Renal cortical epithelial cell (primary cell): ENCODE measurements around the gene SLC41A3. TPM values are rescaled to one million over a fixed set of nuclear protein-coding genes. Genes with fewer than 3 reads are reported as not detected.

ENCODE experiments used
- DNase-seq: peaks from one replicate; pipeline ENCODE4 v3.0.0-alpha.2; 2011; ENCODE audit warnings: low read depth
- total RNA-seq: library from RNA; depleted of rRNA; stranded (reverse); fragments of >200 nt; gene quantifications from 2 replicates; pipeline ENCODE4 v1.2.3, GENCODE V29; 2014

The SLC41A3 gene
- 46.2 and 78.6 TPM in 2 replicates for total RNA-seq

- DNase-seq, result peak; percentile 54
These were observed at the start of gene SLC41A3 for GRCh38 chr3:126083913-126084767. Gene SLC41A3, minus strand, starts transcription at chr3:126084124. Its CDS starts 15,905 bp downstream, at chr3:126068219.

- DNase-seq, result no peak
These were observed 49.7 kb upstream of the SLC41A3 start for GRCh38 chr3:126133606-126134005.

- no peak for DNase-seq
These were observed 49.0 kb upstream of the SLC41A3 start for GRCh38 chr3:126132751-126133511.

GRCh38 chr3:126131881-126132750 lies 48.2 kb upstream of the SLC41A3 start:
- DNase-seq, result no peak

- peak; percentile 26 for DNase-seq
These were observed 47.2 kb upstream of the SLC41A3 start for GRCh38 chr3:126130981-126131745.

GRCh38 chr3:126130081-126130855 lies 46.3 kb upstream of the SLC41A3 start:
- DNase-seq, result peak; percentile 24

GRCh38 chr3:126129398-126129891 lies 45.5 kb upstream of the SLC41A3 start:
- DNase-seq, result peak; percentile 82

- no peak for DNase-seq
These were observed 44.8 kb upstream of the SLC41A3 start for GRCh38 chr3:126128504-126129397.

- no peak for DNase-seq
These were observed 44.0 kb upstream of the SLC41A3 start for GRCh38 chr3:126127904-126128303.

- no peak for DNase-seq
These were observed 43.5 kb upstream of the SLC41A3 start for GRCh38 chr3:126127452-126127851.

GRCh38 chr3:126126811-126127431 lies 43.0 kb upstream of the SLC41A3 start:
- no peak for DNase-seq

GRCh38 chr3:126126286-126126685 lies 42.4 kb upstream of the SLC41A3 start:
- DNase-seq, result no peak

GRCh38 chr3:126125781-126126251 lies 41.9 kb upstream of the SLC41A3 start:
- no peak for DNase-seq

- DNase-seq, result no peak
These were observed 41.4 kb upstream of the SLC41A3 start for GRCh38 chr3:126125341-126125740.

GRCh38 chr3:126124896-126125295 lies 41.0 kb upstream of the SLC41A3 start:
- DNase-seq, result no peak

- no peak for DNase-seq
These were observed 40.4 kb upstream of the SLC41A3 start for GRCh38 chr3:126124148-126124868.

- no peak for DNase-seq
These were observed 37.7 kb upstream of the SLC41A3 start for GRCh38 chr3:126121632-126122031.

GRCh38 chr3:126121074-126121473 lies 37.1 kb upstream of the SLC41A3 start:
- DNase-seq, result no peak
